ENCODE results near the gene LEPROT. TPM values are rescaled to one million over a fixed set of nuclear protein-coding genes. Genes with fewer than 3 reads are reported as not detected.

The LEPROT gene
- total RNA-seq, 1 experiment from 2014 or later: 64.1 TPM

GRCh38 chr1:65412256-65412983 lies 8.0 kb upstream of the LEPROT start:
- DNase-seq (ENCODE audit: low spot score): no peak

DNA sequence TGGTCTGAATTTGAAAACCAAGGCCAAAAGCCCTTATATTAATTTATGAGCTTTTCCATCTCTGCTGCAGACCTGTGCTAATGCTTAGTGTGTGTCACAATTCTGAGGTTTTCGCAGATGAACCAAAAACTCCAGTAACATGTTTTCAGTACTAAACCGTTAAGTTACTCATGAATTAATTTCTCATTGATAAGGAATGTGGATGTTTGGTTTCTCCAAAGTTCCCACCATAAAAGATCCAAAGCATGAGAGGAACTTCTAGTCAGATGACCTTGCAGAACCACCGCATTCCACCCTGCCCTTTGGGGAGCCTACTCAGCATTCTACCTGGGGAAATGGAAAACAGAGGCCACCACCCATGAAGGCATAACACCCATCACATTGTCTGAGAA lies 7.5 kb upstream of the LEPROT start:
- DNase-seq (ENCODE audit: low spot score): no peak

DNA sequence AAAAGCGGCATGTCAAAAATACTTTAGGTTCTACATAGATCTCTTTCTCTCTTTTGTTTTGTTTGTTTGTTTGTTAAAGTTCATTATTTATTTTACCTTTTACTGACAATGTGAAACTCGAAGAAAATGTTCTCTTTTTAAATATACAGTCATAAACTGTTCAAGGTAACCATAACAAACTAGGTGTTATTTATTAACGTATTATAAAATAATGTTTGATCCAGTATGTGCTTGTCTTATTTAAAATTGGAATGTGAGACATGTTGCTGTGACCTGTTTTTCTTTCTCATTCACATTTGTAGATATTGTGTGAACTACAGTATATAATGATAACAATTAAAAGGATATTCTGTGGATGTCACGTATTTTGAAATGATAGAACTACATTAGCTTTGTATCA lies 5.9 kb upstream of the LEPROT start:
- no peak for DNase-seq (ENCODE audit: low spot score)

- DNase-seq (ENCODE audit: low spot score): no peak
These were observed 3.7 kb upstream of the LEPROT start for GRCh38 chr1:65416767-65417166.

GRCh38 chr1:65417729-65418128 lies 2.7 kb upstream of the LEPROT start:
- no peak for DNase-seq (ENCODE audit: low spot score)

DNA sequence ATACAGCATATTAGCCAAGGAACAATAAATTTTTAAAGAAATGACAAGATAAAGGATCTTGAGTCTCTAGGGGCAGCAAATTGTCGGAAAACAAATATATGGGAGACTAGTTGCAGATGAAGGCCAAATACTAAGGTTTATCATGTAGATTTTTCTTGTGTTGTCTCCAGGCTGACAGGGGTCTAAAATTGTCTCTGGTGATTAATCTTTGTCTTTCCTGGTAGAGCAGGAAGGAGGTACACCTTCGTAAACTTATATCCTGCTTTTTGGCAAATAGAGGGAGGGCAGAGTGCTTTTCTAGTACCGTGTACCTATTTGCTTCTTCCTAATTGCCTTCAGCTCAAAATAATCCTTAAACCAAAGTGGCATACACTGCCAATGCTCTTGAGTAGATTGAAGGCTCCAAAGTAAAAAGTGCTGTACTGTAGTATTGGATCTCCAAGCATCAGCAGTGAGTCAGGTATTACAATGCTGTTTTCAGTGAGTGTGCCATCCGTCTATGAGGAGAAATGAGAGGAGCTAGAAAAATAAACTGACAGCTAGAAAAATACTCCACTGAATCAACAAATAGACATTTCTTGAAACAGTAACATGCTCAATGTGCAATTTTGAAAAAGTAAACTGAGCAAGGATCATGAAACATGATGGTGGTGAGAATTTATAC lies 1.8 kb upstream of the LEPROT start:
- DNase-seq (ENCODE audit: low spot score): no peak

DNA sequence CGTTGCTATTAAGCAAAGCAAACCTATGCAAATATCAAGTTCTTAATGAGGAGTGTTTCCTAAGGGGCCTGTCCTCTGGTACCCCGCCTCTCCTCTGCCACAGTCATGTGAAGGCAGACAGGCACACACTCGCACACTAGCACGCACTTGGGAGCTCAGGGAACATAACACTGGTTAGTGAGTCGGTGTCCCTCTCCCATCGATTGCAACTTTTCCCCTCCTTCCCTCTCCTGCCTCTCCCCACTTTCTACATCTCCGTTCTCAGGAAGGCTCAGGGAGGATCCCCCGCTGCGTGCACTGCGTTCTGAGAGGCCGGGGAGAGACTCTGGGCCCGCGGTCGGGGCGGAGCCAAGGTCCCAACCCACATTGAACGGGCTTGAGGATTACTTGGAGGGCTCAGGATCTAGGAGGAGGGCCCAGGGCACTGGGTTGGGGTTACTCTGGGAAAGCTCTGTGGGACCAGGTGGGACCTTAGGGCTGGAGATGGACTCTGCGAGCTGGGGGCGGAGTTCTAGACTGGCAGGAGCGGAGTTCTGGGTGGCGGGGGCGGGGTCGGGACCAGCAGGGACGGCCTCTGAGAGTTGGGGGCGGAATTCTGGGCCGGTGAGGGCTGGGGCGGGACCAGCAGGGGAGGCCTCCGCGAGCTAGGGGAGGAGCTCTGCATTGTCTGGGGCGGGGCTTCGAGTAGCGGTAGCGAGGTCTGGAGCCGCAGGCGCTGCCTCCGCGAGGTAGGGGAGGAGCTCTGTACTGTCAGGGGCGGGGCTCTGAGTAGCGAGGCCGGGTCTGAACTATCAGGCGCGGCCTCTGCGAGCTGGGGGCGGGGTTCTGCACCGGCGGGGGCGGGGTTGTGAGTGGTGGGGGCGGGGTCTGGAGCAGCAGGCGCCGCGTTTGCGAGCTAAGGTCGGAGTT lies 533 bp upstream of the LEPROT start:
- DNase-seq (ENCODE audit: low spot score): peak; percentile 94

DNA sequence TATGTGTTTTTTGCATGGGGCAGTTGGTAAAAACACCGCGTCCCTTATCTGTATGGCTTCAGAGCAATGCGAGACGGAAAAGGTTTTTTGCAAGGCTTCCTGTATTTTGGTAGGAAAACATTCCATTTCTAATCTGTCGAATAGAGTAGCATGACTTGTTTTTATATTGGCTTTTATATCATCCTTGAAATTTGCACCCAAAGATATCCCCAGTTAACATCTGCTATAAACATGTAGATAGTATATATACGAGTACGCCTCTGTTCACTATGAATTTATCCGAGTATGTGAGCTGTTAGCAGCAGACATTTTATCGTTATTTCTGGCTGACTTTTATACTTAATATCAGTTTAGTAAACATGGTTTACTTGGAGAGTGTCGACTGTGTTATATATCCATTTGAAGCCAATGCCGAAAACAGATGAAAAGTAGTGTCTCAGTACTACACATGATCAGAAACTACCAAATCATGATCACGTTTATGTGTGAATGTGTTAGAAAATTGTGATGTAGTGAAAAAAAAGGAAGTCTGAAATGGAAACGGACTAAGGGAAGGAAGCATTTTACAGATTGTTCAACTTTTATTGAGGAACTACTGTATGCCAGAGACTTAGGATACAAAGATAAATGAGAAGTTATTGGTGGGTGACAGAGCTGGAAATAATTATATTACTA lies 1.0 kb downstream of the LEPROT start:
- no peak for DNase-seq (ENCODE audit: low spot score)

DNA sequence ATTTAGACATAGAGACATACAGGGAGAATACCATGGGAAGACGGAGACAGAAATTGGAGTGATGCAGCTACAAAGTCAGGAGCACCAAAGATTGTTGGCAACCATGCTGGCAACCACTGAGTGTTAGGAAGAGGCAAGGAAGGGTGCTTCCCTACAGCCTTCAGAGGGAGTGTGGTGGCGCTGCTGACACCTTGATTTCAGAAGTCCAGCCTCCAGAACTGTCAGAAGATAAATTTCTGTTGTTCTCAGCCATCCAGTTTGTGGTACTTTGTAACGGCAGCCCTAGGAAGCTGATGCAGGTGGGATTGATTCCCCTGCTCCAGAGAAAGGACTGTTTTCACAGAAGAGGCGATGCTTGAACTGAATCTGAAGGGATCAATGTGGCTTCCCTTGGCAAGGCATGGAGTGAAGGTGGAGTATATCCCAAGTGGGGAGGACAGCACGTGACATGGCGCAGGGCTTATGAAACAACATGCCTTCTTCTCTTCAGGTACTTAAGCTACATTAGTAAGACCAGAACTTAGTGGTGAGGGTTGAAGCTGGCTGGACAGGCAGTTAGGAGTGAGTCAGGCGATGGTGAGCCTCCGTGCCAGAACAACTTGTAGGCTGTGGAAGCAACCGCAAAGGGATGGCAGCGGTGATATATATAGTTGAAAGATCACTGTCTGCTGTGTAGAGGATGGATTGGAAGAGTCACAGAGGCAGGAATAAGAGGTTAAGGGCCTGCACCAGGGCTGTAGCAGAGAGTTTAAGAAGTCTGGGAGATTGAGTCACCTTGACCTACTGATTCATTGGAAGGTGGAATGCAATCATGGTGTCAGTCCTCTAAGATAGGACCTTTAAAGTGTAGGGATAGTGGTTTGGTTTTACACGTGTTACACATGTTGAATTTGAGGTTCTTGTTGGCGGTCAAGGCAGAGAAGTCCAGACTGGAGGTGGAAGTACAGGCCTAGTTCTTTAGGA lies 2.1 kb downstream of the LEPROT start:
- peak; percentile 33 for DNase-seq (ENCODE audit: low spot score)

- peak; percentile 86 for DNase-seq (ENCODE audit: low spot score)
These were observed 3.6 kb downstream of the LEPROT start for GRCh38 chr1:65423884-65424572.

DNA sequence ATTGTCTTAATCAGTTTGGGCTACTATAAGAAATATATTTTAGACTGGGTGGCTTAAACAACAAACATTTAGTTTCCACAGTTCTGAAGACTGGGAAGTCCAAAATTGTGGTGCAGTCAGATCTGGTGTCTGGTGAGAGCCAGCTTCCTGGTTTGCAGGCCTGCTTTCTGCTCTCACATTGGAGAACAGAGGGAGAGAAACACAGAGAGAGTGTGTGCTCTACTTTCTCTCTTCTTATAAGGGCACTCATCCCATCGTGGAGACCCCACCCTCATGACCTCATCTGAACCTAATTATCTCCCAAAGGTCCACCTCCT lies 4.1 kb downstream of the LEPROT start:
- no peak for DNase-seq (ENCODE audit: low spot score)

GRCh38 chr1:65425006-65425405 lies 4.5 kb downstream of the LEPROT start:
- no peak for DNase-seq (ENCODE audit: low spot score)

GRCh38 chr1:65425697-65426096 lies 5.2 kb downstream of the LEPROT start:
- DNase-seq (ENCODE audit: low spot score): peak; percentile 94

GRCh38 chr1:65429078-65429477 lies 8.6 kb downstream of the LEPROT start:
- no peak for DNase-seq (ENCODE audit: low spot score)

- peak; percentile 79 for DNase-seq (ENCODE audit: low spot score)
These were observed 9.3 kb downstream of the LEPROT start for GRCh38 chr1:65429806-65430205.

GRCh38 chr1:65431111-65431705 lies 10.7 kb downstream of the LEPROT start:
- DNase-seq (ENCODE audit: low spot score): peak; percentile 43

DNA sequence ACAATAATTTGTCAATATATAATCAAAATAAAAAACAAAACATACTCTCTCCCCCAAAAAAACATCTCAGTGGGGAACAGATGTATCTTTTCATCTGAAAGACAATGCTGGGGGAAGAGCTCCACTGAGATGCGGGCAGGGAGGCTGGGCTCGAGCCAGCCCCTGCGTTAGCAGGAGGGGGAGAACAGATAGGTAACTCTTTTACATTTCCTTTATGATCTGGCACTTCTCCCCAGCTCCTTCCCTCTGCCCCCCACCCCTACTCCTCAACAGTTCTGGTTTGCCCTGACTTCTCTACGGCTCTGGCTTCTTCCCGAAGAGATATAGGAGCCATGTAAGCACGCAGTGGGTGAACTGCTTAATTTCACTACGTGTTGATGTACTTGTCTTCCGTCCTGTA lies 12.4 kb downstream of the LEPROT start:
- no peak for DNase-seq (ENCODE audit: low spot score)

DNA sequence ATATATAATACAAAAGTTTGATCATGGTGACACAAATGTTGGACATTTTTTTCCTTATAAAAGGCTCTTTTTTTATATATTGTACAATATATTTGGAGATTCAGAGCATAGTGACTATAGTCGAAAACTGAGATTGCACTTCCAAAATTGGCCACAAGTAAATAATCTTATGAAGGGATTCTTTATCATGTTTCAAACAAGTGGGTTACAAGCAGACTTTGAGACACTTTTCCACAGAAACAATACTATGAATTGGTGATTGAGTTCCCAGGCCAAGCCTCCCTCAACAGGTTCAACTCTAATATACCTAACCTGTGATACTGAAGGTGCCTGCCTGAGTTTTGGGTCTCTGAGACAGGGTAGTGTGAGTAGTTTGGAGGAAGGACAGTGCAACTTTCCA lies 13.8 kb downstream of the LEPROT start:
- DNase-seq (ENCODE audit: low spot score): no peak

DNA sequence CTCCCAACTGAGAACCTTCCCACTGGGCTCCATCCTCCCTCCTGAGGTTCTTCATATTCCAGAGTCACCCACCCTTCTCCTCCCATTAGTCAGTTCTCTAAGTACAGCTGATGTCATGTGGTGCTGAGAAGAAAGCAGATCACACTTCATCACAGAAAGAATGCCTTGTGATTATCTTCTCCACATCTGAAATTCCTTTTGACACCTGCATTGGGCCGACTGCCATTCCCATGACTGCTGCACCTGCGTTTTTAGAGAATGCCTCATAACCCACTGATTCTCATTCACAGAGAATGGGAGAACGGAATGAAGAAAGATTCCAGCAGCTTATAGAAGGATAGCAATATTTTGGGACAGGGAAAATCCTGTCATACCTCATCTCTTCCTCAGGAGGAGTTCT lies 14.3 kb downstream of the LEPROT start:
- peak; percentile 33 for DNase-seq (ENCODE audit: low spot score)

GRCh38 chr1:65435987-65436386 lies 15.5 kb downstream of the LEPROT start:
- DNase-seq (ENCODE audit: low spot score): no peak
